Neural cell (in vitro differentiated cells): ENCODE data around the gene INTS12. TPM values are rescaled to one million over a fixed set of nuclear protein-coding genes. Genes with fewer than 3 reads are reported as not detected.

ENCODE experiments used
- H2AFZ ChIP-seq: fragments of 200-600, 300-800 bp; sonication (generic), shearing (Covaris generic); 2 replicates; pipeline ENCODE4 v1.6.0; 2014; ENCODE audit warnings: low read depth, mild to moderate bottlenecking, antibody characterized with exemption, low read length, moderate library complexity
- H3F3A ChIP-seq: fragments of 200-600 bp; shearing (Covaris generic); 2 replicates; pipeline ENCODE4 v1.6.1; 2016; ENCODE audit warnings: mild to moderate bottlenecking, moderate library complexity, mixed read lengths, antibody characterized with exemption, low read length; ENCODE audit not compliant: insufficient read depth, poor library complexity, severe bottlenecking
- H3K27ac ChIP-seq: fragments of 200-600, 300-800 bp; sonication (generic), shearing (Covaris generic); 2 replicates; pipeline ENCODE4 v1.5.1; 2014; ENCODE audit warnings: mild to moderate bottlenecking, low read length, moderate library complexity
- H3K27me3 ChIP-seq: fragments of 300-800, 200-600 bp; sonication (generic), shearing (Covaris generic); 2 replicates; pipeline ENCODE4 v1.6.0; 2014; ENCODE audit warnings: mild to moderate bottlenecking, low read depth, low read length, moderate library complexity; ENCODE audit not compliant: insufficient read depth
- H3K36me3 ChIP-seq: fragments of 300-800, 200-600 bp; sonication (generic), shearing (Covaris generic); 2 replicates; pipeline ENCODE4 v1.5.1; 2014; ENCODE audit warnings: mild to moderate bottlenecking, antibody characterized with exemption, low read length, moderate library complexity; ENCODE audit not compliant: insufficient read depth
- H3K4me2 ChIP-seq: fragments of 300-800, 200-600 bp; sonication (generic), shearing (Covaris generic); 2 replicates; pipeline ENCODE4 v1.6.0; 2014; ENCODE audit warnings: mild to moderate bottlenecking, low read length
- H3K4me3 ChIP-seq: fragments of 300-800, 200-600 bp; sonication (generic), shearing (Covaris generic); 2 replicates; pipeline ENCODE4 v1.5.1; 2014; ENCODE audit warnings: mild to moderate bottlenecking, low read length, moderate library complexity
- H3K79me2 ChIP-seq: fragments of 200-600 bp; shearing (Covaris generic); replicated peaks from 2 replicates; pipeline ENCODE4 v1.6.0; 2014; ENCODE audit warnings: mild to moderate bottlenecking, low read length, moderate library complexity; ENCODE audit not compliant: insufficient read depth
- H3K9ac ChIP-seq: fragments of 300-800, 200-600 bp; sonication (generic), shearing (Covaris generic); 2 replicates; pipeline ENCODE4 v1.6.1; 2016; ENCODE audit warnings: mild to moderate bottlenecking, low read length, mixed read lengths
- H3K9me2 ChIP-seq: fragments of 200-600 bp; shearing (Covaris generic); 2 replicates; pipeline ENCODE4 v1.6.1; 2016; ENCODE audit warnings: mild to moderate bottlenecking, low read length, mixed read lengths; ENCODE audit not compliant: insufficient read depth
- H3K9me3 ChIP-seq: fragments of 200-600, 300-800 bp; sonication (generic), shearing (Covaris generic); 2 replicates; pipeline ENCODE4 v1.6.1; 2016; ENCODE audit warnings: mild to moderate bottlenecking, mixed run types, low read length, moderate library complexity, mixed read lengths
- H4K20me1 ChIP-seq: fragments of 200-600 bp; shearing (Covaris generic); 2 replicates; pipeline ENCODE4 v1.6.1; 2016; ENCODE audit warnings: mild to moderate bottlenecking, mixed run types; ENCODE audit not compliant: insufficient read depth
- EP300 ChIP-seq: fragments of 450-650 bp; conservative IDR thresholded peaks from 2 replicates; pipeline ENCODE4 v1.6.1; 2014; ENCODE audit warnings: antibody characterized with exemption, mild to moderate bottlenecking, moderate library complexity; ENCODE audit not compliant: poor library complexity, severe bottlenecking
- EZH2 ChIP-seq: fragments of 200-600, 300-800 bp; shearing (Covaris generic), sonication (generic); IDR thresholded peaks from 2 replicates; pipeline ENCODE4 v1.6.1; 2014; ENCODE audit warnings: antibody characterized with exemption, low read length, borderline replicate concordance, mild to moderate bottlenecking; ENCODE audit not compliant: insufficient read depth, poor library complexity, severe bottlenecking
- MXI1 ChIP-seq: fragments of 450-650 bp; conservative IDR thresholded peaks from 2 replicates; pipeline ENCODE4 v1.6.1; 2014; ENCODE audit warnings: antibody characterized with exemption, mild to moderate bottlenecking; ENCODE audit not compliant: poor library complexity, severe bottlenecking
- POLR2AphosphoS5 ChIP-seq: IDR thresholded peaks from 2 replicates; pipeline ENCODE4 v1.6.1; 2012
- RAD21 ChIP-seq: fragments of 450-650 bp; conservative IDR thresholded peaks from 2 replicates; pipeline ENCODE4 v1.6.1; 2014; ENCODE audit warnings: antibody characterized with exemption, mild to moderate bottlenecking, moderate library complexity
- SMC3 ChIP-seq: fragments of 450-650 bp; conservative IDR thresholded peaks from 2 replicates; pipeline ENCODE4 v1.6.1; 2014; ENCODE audit warnings: antibody characterized with exemption, mild to moderate bottlenecking, moderate library complexity; ENCODE audit not compliant: poor library complexity
- TAF1 ChIP-seq: IDR thresholded peaks from 2 replicates; pipeline ENCODE4 v1.6.1; 2012; ENCODE audit warnings: low read depth
- polyA plus RNA-seq: library from polyadenylated mRNA; depleted of rRNA; stranded (reverse); fragments of >200 nt; gene quantifications from 2 replicates; pipeline ENCODE4 v1.2.3, GENCODE V29; 2014
- TF ChIP-seq, protein P1 (sequence below): IDR thresholded peaks from 2 replicates; pipeline ENCODE4 v1.6.1; 2012; ENCODE audit warnings: borderline replicate concordance
- TF ChIP-seq, protein P2 (sequence below): fragments of 450-650 bp; IDR thresholded peaks from 2 replicates; pipeline ENCODE4 v1.5.1; 2014; ENCODE audit warnings: antibody characterized with exemption, mild to moderate bottlenecking, moderate library complexity; ENCODE audit not compliant: poor library complexity, severe bottlenecking

Gene INTS12
- polyA plus RNA-seq, 1 donor from 2014 or later, result 24.2 TPM

DNA sequence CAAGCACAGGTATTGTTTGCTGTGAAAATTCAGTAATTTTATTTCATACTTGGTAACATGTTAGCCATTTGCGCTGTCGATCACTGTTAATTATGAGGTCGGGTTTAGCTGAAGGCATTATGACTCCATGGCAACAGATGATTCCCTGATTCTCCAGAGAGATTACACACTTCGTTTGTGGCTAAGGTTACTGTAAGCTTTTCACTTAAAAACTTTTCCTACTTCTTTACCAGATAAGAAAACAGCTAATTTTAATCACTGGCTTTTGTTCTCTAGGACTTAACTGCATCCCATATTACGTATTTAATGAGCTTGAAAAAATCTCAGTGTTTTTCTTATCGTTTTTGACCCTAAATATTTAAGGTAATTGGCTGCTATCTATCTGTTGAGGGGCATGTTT is 2.2 kb upstream of the INTS12 start:
- no peak overlapping the region for H3K9ac ChIP-seq

DNA sequence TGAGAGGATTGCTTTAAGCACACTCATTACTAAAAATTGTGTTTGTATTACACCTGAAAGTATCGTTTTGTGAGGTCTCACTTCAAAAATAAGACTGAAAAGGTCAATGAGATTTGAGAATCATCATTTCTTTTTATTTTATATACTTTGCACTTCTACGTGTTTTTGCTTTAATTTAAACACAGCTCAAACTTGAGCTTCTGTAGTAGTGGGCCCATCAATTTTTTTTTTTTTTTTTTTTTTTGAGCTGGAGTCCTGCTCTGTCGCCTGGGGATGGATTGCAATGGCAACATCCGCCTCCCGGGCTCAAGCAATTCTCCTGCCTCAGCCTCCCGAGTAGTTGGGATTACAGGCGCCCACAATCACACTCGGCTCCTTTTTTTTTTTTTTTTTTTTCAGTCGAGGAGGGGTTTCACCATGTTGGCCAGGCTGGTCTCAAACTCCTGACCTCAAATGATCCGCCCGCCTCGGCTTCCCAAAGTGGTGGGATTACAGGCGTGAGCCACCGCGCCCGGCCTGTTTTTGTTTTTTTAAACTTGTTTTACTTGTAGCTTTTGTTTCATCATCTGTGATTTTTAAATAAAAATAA is 1.6 kb upstream of the INTS12 start:
- Histone ChIP-seq H3K79me2 (peaks cover 54% of the 10 kb centered on the region), H3K4me3 (peak overlapping the region; percentile 88), H3K9ac (no peak overlapping the region), H3K36me3 (no peaks in the 10 kb centered on the region), H3K9me3 (no peaks in the 10 kb centered on the region), H3K27me3 (no peaks in the 10 kb centered on the region), H4K20me1 (no peaks in the 10 kb centered on the region), H2AFZ (no peak overlapping the region), H3F3A (peaks cover 8% of the 10 kb centered on the region), H3K27ac (no peak overlapping the region), H3K9me2 (no peaks in the 10 kb centered on the region), H3K4me2 (peak overlapping the region; percentile 89)
- TF ChIP-seq SMC3, result no peak

More for the DNA sequence above, 2.2 kb upstream of the INTS12 start:
- peak overlapping the region; percentile 30 for H3K4me3 ChIP-seq
- peaks cover 55% of the 10 kb centered on the region for H3K79me2 ChIP-seq
- peaks cover 8% of the 10 kb centered on the region for H3F3A ChIP-seq
- no peaks in the 10 kb centered on the region for H4K20me1 ChIP-seq
- H3K27me3 ChIP-seq, result no peaks in the 10 kb centered on the region
- no peak overlapping the region for H3K4me2 ChIP-seq
- H3K9me3 ChIP-seq, result no peaks in the 10 kb centered on the region
- H3K9me2 ChIP-seq, result no peaks in the 10 kb centered on the region
- no peak overlapping the region for H3K27ac ChIP-seq
- H2AFZ ChIP-seq, result no peak overlapping the region
- H3K36me3 ChIP-seq, result no peaks in the 10 kb centered on the region
- TF ChIP-seq, protein P1, sequence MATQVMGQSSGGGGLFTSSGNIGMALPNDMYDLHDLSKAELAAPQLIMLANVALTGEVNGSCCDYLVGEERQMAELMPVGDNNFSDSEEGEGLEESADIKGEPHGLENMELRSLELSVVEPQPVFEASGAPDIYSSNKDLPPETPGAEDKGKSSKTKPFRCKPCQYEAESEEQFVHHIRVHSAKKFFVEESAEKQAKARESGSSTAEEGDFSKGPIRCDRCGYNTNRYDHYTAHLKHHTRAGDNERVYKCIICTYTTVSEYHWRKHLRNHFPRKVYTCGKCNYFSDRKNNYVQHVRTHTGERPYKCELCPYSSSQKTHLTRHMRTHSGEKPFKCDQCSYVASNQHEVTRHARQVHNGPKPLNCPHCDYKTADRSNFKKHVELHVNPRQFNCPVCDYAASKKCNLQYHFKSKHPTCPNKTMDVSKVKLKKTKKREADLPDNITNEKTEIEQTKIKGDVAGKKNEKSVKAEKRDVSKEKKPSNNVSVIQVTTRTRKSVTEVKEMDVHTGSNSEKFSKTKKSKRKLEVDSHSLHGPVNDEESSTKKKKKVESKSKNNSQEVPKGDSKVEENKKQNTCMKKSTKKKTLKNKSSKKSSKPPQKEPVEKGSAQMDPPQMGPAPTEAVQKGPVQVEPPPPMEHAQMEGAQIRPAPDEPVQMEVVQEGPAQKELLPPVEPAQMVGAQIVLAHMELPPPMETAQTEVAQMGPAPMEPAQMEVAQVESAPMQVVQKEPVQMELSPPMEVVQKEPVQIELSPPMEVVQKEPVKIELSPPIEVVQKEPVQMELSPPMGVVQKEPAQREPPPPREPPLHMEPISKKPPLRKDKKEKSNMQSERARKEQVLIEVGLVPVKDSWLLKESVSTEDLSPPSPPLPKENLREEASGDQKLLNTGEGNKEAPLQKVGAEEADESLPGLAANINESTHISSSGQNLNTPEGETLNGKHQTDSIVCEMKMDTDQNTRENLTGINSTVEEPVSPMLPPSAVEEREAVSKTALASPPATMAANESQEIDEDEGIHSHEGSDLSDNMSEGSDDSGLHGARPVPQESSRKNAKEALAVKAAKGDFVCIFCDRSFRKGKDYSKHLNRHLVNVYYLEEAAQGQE, result no peak
- no peak for TF ChIP-seq EP300
- TF ChIP-seq, protein P2, sequence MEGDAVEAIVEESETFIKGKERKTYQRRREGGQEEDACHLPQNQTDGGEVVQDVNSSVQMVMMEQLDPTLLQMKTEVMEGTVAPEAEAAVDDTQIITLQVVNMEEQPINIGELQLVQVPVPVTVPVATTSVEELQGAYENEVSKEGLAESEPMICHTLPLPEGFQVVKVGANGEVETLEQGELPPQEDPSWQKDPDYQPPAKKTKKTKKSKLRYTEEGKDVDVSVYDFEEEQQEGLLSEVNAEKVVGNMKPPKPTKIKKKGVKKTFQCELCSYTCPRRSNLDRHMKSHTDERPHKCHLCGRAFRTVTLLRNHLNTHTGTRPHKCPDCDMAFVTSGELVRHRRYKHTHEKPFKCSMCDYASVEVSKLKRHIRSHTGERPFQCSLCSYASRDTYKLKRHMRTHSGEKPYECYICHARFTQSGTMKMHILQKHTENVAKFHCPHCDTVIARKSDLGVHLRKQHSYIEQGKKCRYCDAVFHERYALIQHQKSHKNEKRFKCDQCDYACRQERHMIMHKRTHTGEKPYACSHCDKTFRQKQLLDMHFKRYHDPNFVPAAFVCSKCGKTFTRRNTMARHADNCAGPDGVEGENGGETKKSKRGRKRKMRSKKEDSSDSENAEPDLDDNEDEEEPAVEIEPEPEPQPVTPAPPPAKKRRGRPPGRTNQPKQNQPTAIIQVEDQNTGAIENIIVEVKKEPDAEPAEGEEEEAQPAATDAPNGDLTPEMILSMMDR, result no peak
- no peak for TF ChIP-seq RAD21
- no peak for TF ChIP-seq SMC3
- no peak for TF ChIP-seq POLR2AphosphoS5
- no peak for TF ChIP-seq MXI1
- TF ChIP-seq TAF1, result no peak
- TF ChIP-seq EZH2, result no peak
